Measurements from ENCODE around the gene SIRPA. TPM values are rescaled to one million over a fixed set of nuclear protein-coding genes. Genes with fewer than 3 reads are reported as not detected.

Gene SIRPA
- total and polyA plus RNA-seq, 4 experiments from 2014 or later: 1.8 to 2.4 TPM; not detected in 2

GRCh38 chr20:1870323-1870722 is 24.9 kb upstream of the SIRPA start:
- Mint-ChIP-seq H3K27ac (no peak overlapping the region), H3K27me3 (peaks cover 8 to 31% of the 10 kb centered on the region in 2 donors), H3K4me1 (no peaks in the 10 kb centered on the region), H3K9me3 (peaks cover 0 to 3% (median 0%) of the 10 kb centered on the region in 8 donors), H3K36me3 (no peaks in the 10 kb centered on the region), H3K4me3 (no peak overlapping the region)
- intact Hi-C loops (cut with micrococcal nuclease): no loop called here
- Histone ChIP-seq H3K27ac (ENCODE audit: low read depth, low read length) (no peak overlapping the region), H3K4me3 (ENCODE audit: low read length in 2 of 2) (no peak overlapping the region), H3K9me3 (ENCODE audit: control insufficient read depth in 1 of 2, low read length in 2 of 2) (no peaks in the 10 kb centered on the region), H3K27me3 (ENCODE audit: insufficient read depth, low read length) (peaks cover 9% of the 10 kb centered on the region), H3K36me3 (ENCODE audit: insufficient read depth, low read length) (no peaks in the 10 kb centered on the region), H3K4me1 (ENCODE audit: insufficient read depth, low read length) (no peaks in the 10 kb centered on the region)
- ChIA-PET CTCF (ENCODE audit: partially characterized antibody) (no interaction called here), POLR2A (ENCODE audit: partially characterized antibody) (no interaction called here)
- no peak for DNase-seq

- no peak overlapping the region for H3K27ac ChIP-seq (ENCODE audit: low read depth, low read length)
- H3K9me3 ChIP-seq (ENCODE audit: control insufficient read depth in 1 of 2, low read length in 2 of 2): no peaks in the 10 kb centered on the region
- no peaks in the 10 kb centered on the region for H3K36me3 ChIP-seq (ENCODE audit: insufficient read depth, low read length)
- no peak overlapping the region for H3K4me3 ChIP-seq (ENCODE audit: low read length in 2 of 2)
- no peaks in the 10 kb centered on the region for H3K36me3 Mint-ChIP-seq
- H3K4me1 Mint-ChIP-seq: no peaks in the 10 kb centered on the region
- peaks cover 9% of the 10 kb centered on the region for H3K27me3 ChIP-seq (ENCODE audit: insufficient read depth, low read length)
- no peaks in the 10 kb centered on the region for H3K4me1 ChIP-seq (ENCODE audit: insufficient read depth, low read length)
- no peak for DNase-seq
- peaks cover 0 to 3% (median 0%) of the 10 kb centered on the region in 8 donors for H3K9me3 Mint-ChIP-seq
- H3K4me3 Mint-ChIP-seq: no peak overlapping the region
- intact Hi-C loops (cut with micrococcal nuclease): no loop called here
- peaks cover 8 to 33% of the 10 kb centered on the region in 2 donors for H3K27me3 Mint-ChIP-seq
- ChIA-PET CTCF (ENCODE audit: partially characterized antibody) (no interaction called here), POLR2A (ENCODE audit: partially characterized antibody) (no interaction called here)
- H3K27ac Mint-ChIP-seq: no peak overlapping the region
Measured at GRCh38 chr20:1870792-1871550, 24.2 kb upstream of the SIRPA start.

- H3K27me3 Mint-ChIP-seq: peaks cover 8 to 28% of the 10 kb centered on the region in 2 donors
- H3K4me1 Mint-ChIP-seq: no peaks in the 10 kb centered on the region
- intact Hi-C loops (cut with micrococcal nuclease): no loop called here
- no peaks in the 10 kb centered on the region for H3K36me3 Mint-ChIP-seq
- no peak overlapping the region for H3K27ac ChIP-seq (ENCODE audit: low read depth, low read length)
- H3K9me3 Mint-ChIP-seq: peaks cover 0 to 3% (median 0%) of the 10 kb centered on the region in 8 donors
- no peaks in the 10 kb centered on the region for H3K9me3 ChIP-seq (ENCODE audit: control insufficient read depth in 1 of 2, low read length in 2 of 2)
- H3K27ac Mint-ChIP-seq: no peak overlapping the region
- no peak overlapping the region for H3K4me3 ChIP-seq (ENCODE audit: low read length in 2 of 2)
- ChIA-PET POLR2A (ENCODE audit: partially characterized antibody) (no interaction called here), CTCF (ENCODE audit: partially characterized antibody) (no interaction called here)
- H3K36me3 ChIP-seq (ENCODE audit: insufficient read depth, low read length): no peaks in the 10 kb centered on the region
- no peaks in the 10 kb centered on the region for H3K4me1 ChIP-seq (ENCODE audit: insufficient read depth, low read length)
- no peak for DNase-seq
- H3K27me3 ChIP-seq (ENCODE audit: insufficient read depth, low read length): peaks cover 9% of the 10 kb centered on the region
- H3K4me3 Mint-ChIP-seq: no peak overlapping the region
Measured at GRCh38 chr20:1871807-1872458, 23.3 kb upstream of the SIRPA start.

GRCh38 chr20:1872459-1873097 is 22.6 kb upstream of the SIRPA start:
- H3K9me3 ChIP-seq (ENCODE audit: control insufficient read depth in 1 of 2, low read length in 2 of 2): no peaks in the 10 kb centered on the region
- H3K4me3 ChIP-seq (ENCODE audit: low read length in 2 of 2): no peak overlapping the region
- intact Hi-C loops (cut with micrococcal nuclease): no loop called here
- no peaks in the 10 kb centered on the region for H3K4me1 Mint-ChIP-seq
- H3K9me3 Mint-ChIP-seq: peaks cover 0 to 3% (median 0%) of the 10 kb centered on the region in 8 donors
- CTCF ChIA-PET (ENCODE audit: partially characterized antibody): no interaction called here
- DNase-seq: no peak
- H3K4me3 Mint-ChIP-seq: no peak overlapping the region
- POLR2A ChIA-PET (ENCODE audit: partially characterized antibody): interaction anchor here (1.4 kb wide), 1 partner anchor 14 kb away, joined by 4 read pairs; no protein-coding TSS in a partner anchor
- H3K4me1 ChIP-seq (ENCODE audit: insufficient read depth, low read length): no peaks in the 10 kb centered on the region
- no peak overlapping the region for H3K27ac Mint-ChIP-seq
- H3K27me3 ChIP-seq (ENCODE audit: insufficient read depth, low read length): peaks cover 9% of the 10 kb centered on the region
- peaks cover 7 to 24% of the 10 kb centered on the region in 2 donors for H3K27me3 Mint-ChIP-seq
- no peaks in the 10 kb centered on the region for H3K36me3 ChIP-seq (ENCODE audit: insufficient read depth, low read length)
- no peaks in the 10 kb centered on the region for H3K36me3 Mint-ChIP-seq
- no peak overlapping the region for H3K27ac ChIP-seq (ENCODE audit: low read depth, low read length)

GRCh38 chr20:1874450-1875182 is 20.6 kb upstream of the SIRPA start:
- POLR2A ChIA-PET (ENCODE audit: partially characterized antibody): no interaction called here
- Mint-ChIP-seq H3K36me3 (no peaks in the 10 kb centered on the region), H3K4me3 (peak overlapping the region in 1 of 8 donors; percentile 2), H3K9me3 (peaks cover 0 to 5% (median 0%) of the 10 kb centered on the region in 8 donors), H3K27ac (no peak overlapping the region), H3K27me3 (peaks cover 6 to 17% of the 10 kb centered on the region in 2 donors), H3K4me1 (no peaks in the 10 kb centered on the region)
- Histone ChIP-seq H3K27me3 (ENCODE audit: insufficient read depth, low read length) (peaks cover 9% of the 10 kb centered on the region), H3K36me3 (ENCODE audit: insufficient read depth, low read length) (no peaks in the 10 kb centered on the region), H3K9me3 (ENCODE audit: control insufficient read depth in 1 of 2, low read length in 2 of 2) (no peaks in the 10 kb centered on the region), H3K4me3 (ENCODE audit: low read length in 2 of 2) (no peak overlapping the region), H3K27ac (ENCODE audit: low read depth, low read length) (no peak overlapping the region), H3K4me1 (ENCODE audit: insufficient read depth, low read length) (no peaks in the 10 kb centered on the region)
- intact Hi-C loops (cut with micrococcal nuclease): no loop called here
- DNase-seq: no peak
- CTCF ChIA-PET (ENCODE audit: partially characterized antibody): no interaction called here

- Mint-ChIP-seq H3K27me3 (peaks cover 4 to 17% of the 10 kb centered on the region in 2 donors), H3K4me1 (no peaks in the 10 kb centered on the region), H3K27ac (no peak overlapping the region), H3K36me3 (no peaks in the 10 kb centered on the region), H3K9me3 (peaks cover 0 to 5% (median 0%) of the 10 kb centered on the region in 8 donors), H3K4me3 (peak overlapping the region in 1 of 8 donors; percentile 2)
- H3K27ac ChIP-seq (ENCODE audit: low read depth, low read length): no peak overlapping the region
- intact Hi-C loops (cut with micrococcal nuclease): no loop called here
- no peaks in the 10 kb centered on the region for H3K9me3 ChIP-seq (ENCODE audit: control insufficient read depth in 1 of 2, low read length in 2 of 2)
- ChIA-PET CTCF (ENCODE audit: partially characterized antibody) (no interaction called here), POLR2A (ENCODE audit: partially characterized antibody) (no interaction called here)
- H3K4me1 ChIP-seq (ENCODE audit: insufficient read depth, low read length): no peaks in the 10 kb centered on the region
- no peaks in the 10 kb centered on the region for H3K36me3 ChIP-seq (ENCODE audit: insufficient read depth, low read length)
- H3K27me3 ChIP-seq (ENCODE audit: insufficient read depth, low read length): peaks cover 4% of the 10 kb centered on the region
- H3K4me3 ChIP-seq (ENCODE audit: low read length in 2 of 2): no peak overlapping the region
- DNase-seq: no peak
Measured at GRCh38 chr20:1875183-1875554, 20.0 kb upstream of the SIRPA start.

- Histone ChIP-seq H3K36me3 (ENCODE audit: insufficient read depth, low read length) (no peaks in the 10 kb centered on the region), H3K9me3 (ENCODE audit: control insufficient read depth in 1 of 2, low read length in 2 of 2) (no peaks in the 10 kb centered on the region), H3K4me1 (ENCODE audit: insufficient read depth, low read length) (no peaks in the 10 kb centered on the region), H3K27me3 (ENCODE audit: insufficient read depth, low read length) (no peaks in the 10 kb centered on the region), H3K4me3 (ENCODE audit: low read length in 2 of 2) (no peak overlapping the region), H3K27ac (ENCODE audit: low read depth, low read length) (no peak overlapping the region)
- Mint-ChIP-seq H3K27ac (no peak overlapping the region), H3K9me3 (peaks cover 0 to 5% (median 0%) of the 10 kb centered on the region in 8 donors), H3K27me3 (peaks cover 4 to 19% of the 10 kb centered on the region in 2 donors), H3K36me3 (no peaks in the 10 kb centered on the region), H3K4me1 (no peaks in the 10 kb centered on the region), H3K4me3 (no peak overlapping the region)
- ChIA-PET CTCF (ENCODE audit: partially characterized antibody) (no interaction called here), POLR2A (ENCODE audit: partially characterized antibody) (no interaction called here)
- no peak for DNase-seq
- intact Hi-C loops (cut with micrococcal nuclease): no loop called here
Measured at GRCh38 chr20:1875762-1876161, 19.4 kb upstream of the SIRPA start.
